ENCODE results near the gene MT3. TPM values are rescaled to one million over a fixed set of nuclear protein-coding genes. Genes with fewer than 3 reads are reported as not detected.

MT3 gene
- total and polyA plus RNA-seq, 2 of the 13 experiments (the other 11 are each of a cell fraction or from before 2014, with no cell fraction given), result not detected

DNA sequence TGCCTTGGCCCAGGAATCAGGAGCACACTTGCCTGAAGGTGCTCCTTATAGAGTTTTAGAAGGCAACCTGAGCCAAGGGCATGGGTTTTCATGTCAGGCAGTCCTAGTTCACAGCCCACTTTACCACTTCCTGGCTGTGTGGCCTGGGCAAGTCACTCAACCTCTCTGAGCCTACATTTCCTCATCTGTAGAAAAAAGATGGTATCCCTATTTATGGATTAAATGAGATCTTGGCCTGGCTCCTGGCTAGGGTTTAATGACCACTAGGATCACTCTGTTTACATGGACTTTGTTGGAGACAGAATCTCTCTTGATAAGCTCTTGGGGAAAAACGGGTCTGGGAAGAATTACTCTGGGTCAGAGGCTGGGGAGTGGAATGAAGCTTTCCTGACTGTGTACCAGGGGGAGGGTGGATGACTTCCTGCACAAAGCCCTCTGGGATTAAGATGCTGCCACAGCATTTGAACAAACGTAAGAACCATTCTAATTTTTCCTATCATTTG is 21.3 kb downstream of the MT3 start:
- 17% methylated on average over 2 of the region's 2 CpGs for WGBS (ENCODE audit: low lambda C conversion rate)
- peak overlapping the region; percentile 68 for H3K9ac ChIP-seq (ENCODE audit: insufficient read depth, low read depth, low read length)
- H3K4me2 ChIP-seq (ENCODE audit: low read depth, low read length), result peak overlapping the region; percentile 91
- BruUV-seq (replicated peaks), result no TSS peak
- no peak overlapping the region for H2AFZ ChIP-seq (ENCODE audit: low read length)
- ChIA-PET CTCF (ENCODE audit: low intra/inter-chr PET ratio, low total read pairs) (no interaction called here), POLR2A (interaction anchor here (1.0 to 5.3 kb wide), 5 partner anchors 15 to 160 kb away, joined by 3 to 83 read pairs (median 4); partner anchors contain the start of genes MT1E, MT1F, MT1X and NUDT21)
- peaks cover 59% of the 10 kb centered on the region for H3K4me1 ChIP-seq (ENCODE audit: insufficient read depth, low read length)
- no peak overlapping the region for H3K27ac ChIP-seq (ENCODE audit: extremely low read length, insufficient read depth, low read length)
- in situ Hi-C loops (cut with HindIII; ENCODE audit: extremely low pct_ligation_motif_present, low pct_unique_long_range_greater_than_20kb) (no loop called here), intact Hi-C loops (cut with micrococcal nuclease; ENCODE audit: unreplicated experiment) (no loop called here)
- H3K79me2 ChIP-seq (ENCODE audit: insufficient read depth, low read length), result no peaks in the 10 kb centered on the region
- H3K36me3 ChIP-seq (replicated peaks in 1 of 2; ENCODE audit: control insufficient read depth in 1 of 2, insufficient read depth in 2 of 2, low read length in 2 of 2), result no peaks in the 10 kb centered on the region
- H4K20me1 ChIP-seq (ENCODE audit: insufficient read depth, low read length), result no peaks in the 10 kb centered on the region
- H3K27me3 ChIP-seq (ENCODE audit: control insufficient read depth in 1 of 2, insufficient read depth in 2 of 2, low read length in 2 of 2), result no peaks in the 10 kb centered on the region; a peak in 1 of 5 replicates
- FAIRE-seq, result no peak
- no peak for ATAC-seq
- H3K9me3 ChIP-seq (ENCODE audit: low read length), result no peaks in the 10 kb centered on the region
- no peak for DNase-seq (ENCODE audit: low spot score)
- H3K4me3 ChIP-seq (replicated peaks in 1 of 3; ENCODE audit: insufficient read depth in 1 of 3, low read depth in 2 of 3, low read length in 3 of 3), result peak overlapping the region in 1 of 3 experiments; percentile 84; a peak in 3 of 6 replicates
- TF ChIP-seq ZNF143 (CRISPR knock-in tag; IDR thresholded peaks at IDR 0.05) (no peak), MEIS2 (CRISPR knock-in tag; IDR thresholded peaks at IDR 0.05) (0 out of 2 replicates have a peak, but pooled peaks have one; percentile 15), ATM (IDR thresholded peaks at IDR 0.05; ENCODE audit: borderline replicate concordance) (no peak), ZNF264 (CRISPR knock-in tag; IDR thresholded peaks at IDR 0.05) (0 out of 2 replicates have a peak, but pooled peaks have one; percentile 54), RARG (CRISPR knock-in tag; IDR thresholded peaks at IDR 0.05; ENCODE audit: low read depth) (no peak), KDM1A (CRISPR knock-in tag; IDR thresholded peaks at IDR 0.05) (peak; percentile 59; the same call in 1 of the 2 replicates), TCF7L2 (IDR thresholded peaks at IDR 0.05; ENCODE audit: low read depth, low read length) (no peak), GATAD2A (CRISPR knock-in tag; IDR thresholded peaks at IDR 0.05) (no peak), EZH2 (conservative IDR thresholded peaks at IDR 0.05; ENCODE audit: low read depth, low read length) (no peak), TBX2 (CRISPR knock-in tag; IDR thresholded peaks at IDR 0.05; ENCODE audit: borderline replicate concordance) (peak; percentile 23; the same call in 1 of the 2 replicates)
- TF ChIP-seq, protein P1, sequence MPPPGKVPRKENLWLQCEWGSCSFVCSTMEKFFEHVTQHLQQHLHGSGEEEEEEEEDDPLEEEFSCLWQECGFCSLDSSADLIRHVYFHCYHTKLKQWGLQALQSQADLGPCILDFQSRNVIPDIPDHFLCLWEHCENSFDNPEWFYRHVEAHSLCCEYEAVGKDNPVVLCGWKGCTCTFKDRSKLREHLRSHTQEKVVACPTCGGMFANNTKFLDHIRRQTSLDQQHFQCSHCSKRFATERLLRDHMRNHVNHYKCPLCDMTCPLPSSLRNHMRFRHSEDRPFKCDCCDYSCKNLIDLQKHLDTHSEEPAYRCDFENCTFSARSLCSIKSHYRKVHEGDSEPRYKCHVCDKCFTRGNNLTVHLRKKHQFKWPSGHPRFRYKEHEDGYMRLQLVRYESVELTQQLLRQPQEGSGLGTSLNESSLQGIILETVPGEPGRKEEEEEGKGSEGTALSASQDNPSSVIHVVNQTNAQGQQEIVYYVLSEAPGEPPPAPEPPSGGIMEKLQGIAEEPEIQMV (CRISPR knock-in tag; IDR thresholded peaks at IDR 0.05; ENCODE audit: low read depth), result no peak
- TF ChIP-seq, protein P2, sequence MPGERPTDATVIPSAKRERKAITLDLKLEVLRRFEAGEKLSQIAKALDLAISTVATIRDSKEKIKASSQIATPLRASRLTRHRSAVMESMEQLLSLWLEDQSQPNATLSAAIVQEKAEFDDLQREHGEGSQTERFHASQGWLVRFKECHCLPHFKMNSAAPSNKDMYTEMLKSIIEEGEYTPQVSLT (CRISPR knock-in tag; IDR thresholded peaks at IDR 0.05; ENCODE audit: borderline replicate concordance, low read depth), result no peak
- TF ChIP-seq, protein P3, sequence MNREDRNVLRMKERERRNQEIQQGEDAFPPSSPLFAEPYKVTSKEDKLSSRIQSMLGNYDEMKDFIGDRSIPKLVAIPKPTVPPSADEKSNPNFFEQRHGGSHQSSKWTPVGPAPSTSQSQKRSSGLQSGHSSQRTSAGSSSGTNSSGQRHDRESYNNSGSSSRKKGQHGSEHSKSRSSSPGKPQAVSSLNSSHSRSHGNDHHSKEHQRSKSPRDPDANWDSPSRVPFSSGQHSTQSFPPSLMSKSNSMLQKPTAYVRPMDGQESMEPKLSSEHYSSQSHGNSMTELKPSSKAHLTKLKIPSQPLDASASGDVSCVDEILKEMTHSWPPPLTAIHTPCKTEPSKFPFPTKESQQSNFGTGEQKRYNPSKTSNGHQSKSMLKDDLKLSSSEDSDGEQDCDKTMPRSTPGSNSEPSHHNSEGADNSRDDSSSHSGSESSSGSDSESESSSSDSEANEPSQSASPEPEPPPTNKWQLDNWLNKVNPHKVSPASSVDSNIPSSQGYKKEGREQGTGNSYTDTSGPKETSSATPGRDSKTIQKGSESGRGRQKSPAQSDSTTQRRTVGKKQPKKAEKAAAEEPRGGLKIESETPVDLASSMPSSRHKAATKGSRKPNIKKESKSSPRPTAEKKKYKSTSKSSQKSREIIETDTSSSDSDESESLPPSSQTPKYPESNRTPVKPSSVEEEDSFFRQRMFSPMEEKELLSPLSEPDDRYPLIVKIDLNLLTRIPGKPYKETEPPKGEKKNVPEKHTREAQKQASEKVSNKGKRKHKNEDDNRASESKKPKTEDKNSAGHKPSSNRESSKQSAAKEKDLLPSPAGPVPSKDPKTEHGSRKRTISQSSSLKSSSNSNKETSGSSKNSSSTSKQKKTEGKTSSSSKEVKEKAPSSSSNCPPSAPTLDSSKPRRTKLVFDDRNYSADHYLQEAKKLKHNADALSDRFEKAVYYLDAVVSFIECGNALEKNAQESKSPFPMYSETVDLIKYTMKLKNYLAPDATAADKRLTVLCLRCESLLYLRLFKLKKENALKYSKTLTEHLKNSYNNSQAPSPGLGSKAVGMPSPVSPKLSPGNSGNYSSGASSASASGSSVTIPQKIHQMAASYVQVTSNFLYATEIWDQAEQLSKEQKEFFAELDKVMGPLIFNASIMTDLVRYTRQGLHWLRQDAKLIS (CRISPR knock-in tag; IDR thresholded peaks at IDR 0.05), result no peak
- TF ChIP-seq, protein P4, sequence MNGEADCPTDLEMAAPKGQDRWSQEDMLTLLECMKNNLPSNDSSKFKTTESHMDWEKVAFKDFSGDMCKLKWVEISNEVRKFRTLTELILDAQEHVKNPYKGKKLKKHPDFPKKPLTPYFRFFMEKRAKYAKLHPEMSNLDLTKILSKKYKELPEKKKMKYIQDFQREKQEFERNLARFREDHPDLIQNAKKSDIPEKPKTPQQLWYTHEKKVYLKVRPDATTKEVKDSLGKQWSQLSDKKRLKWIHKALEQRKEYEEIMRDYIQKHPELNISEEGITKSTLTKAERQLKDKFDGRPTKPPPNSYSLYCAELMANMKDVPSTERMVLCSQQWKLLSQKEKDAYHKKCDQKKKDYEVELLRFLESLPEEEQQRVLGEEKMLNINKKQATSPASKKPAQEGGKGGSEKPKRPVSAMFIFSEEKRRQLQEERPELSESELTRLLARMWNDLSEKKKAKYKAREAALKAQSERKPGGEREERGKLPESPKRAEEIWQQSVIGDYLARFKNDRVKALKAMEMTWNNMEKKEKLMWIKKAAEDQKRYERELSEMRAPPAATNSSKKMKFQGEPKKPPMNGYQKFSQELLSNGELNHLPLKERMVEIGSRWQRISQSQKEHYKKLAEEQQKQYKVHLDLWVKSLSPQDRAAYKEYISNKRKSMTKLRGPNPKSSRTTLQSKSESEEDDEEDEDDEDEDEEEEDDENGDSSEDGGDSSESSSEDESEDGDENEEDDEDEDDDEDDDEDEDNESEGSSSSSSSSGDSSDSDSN (CRISPR knock-in tag; IDR thresholded peaks at IDR 0.05), result no peak

Data from HepG2 (cell line).